Measurements from ENCODE around the gene PRKAG3.

- TF ChIP-seq CTCF (conservative IDR thresholded peaks at IDR 0.05; ENCODE audit: low read length), result no peak
- TF ChIP-seq EZH2phosphoT487 (IDR thresholded peaks at IDR 0.05; ENCODE audit: borderline replicate concordance, low read depth, low read length), result no peak
Observed at GRCh38 chr2:218776488-218776887, 55.1 kb downstream of the PRKAG3 start.
